HEK293T (cell line): Measurements from ENCODE around the gene STRIP1.

Experiments used
- CTCF ChIA-PET: fragments of 350-600 bp; formaldehyde crosslinking; extraction: SDS; loops from one replicate; lab custom pipeline; 2021; ENCODE audit warnings: antibody characterized with exemption, inconsistent platforms; lab: Yijun Ruan, JAX
- POLR2A ChIA-PET: fragments of 350-600 bp; formaldehyde crosslinking; extraction: SDS; loops from one replicate; lab custom pipeline; 2020; ENCODE audit warnings: antibody characterized with exemption, inconsistent platforms; lab: Yijun Ruan, JAX
- DNase-seq: peaks from one replicate; pipeline ENCODE4 v3.0.0; 2012; ENCODE audit warnings: mixed read lengths; ENCODE audit errors: extremely low spot score
- ARNT ChIP-seq: fragments of 450-650 bp; IDR thresholded peaks from 2 replicates; pipeline ENCODE4 v1.6.1; 2017; ENCODE audit warnings: mild to moderate bottlenecking
- BHLHE40 ChIP-seq: fragments of 450-650 bp; IDR thresholded peaks from 2 replicates; pipeline ENCODE4 v1.6.1; 2016; ENCODE audit warnings: mild to moderate bottlenecking, moderate library complexity, borderline replicate concordance
- CTBP1 ChIP-seq: fragments of 450-650 bp; IDR thresholded peaks from 2 replicates; pipeline ENCODE4 v1.6.1; 2016; ENCODE audit warnings: borderline replicate concordance
- ELF4 ChIP-seq: fragments of 450-650 bp; IDR thresholded peaks from 2 replicates; pipeline ENCODE4 v1.6.1; 2017; ENCODE audit warnings: antibody characterized with exemption
- FOXA1 ChIP-seq: fragments of 450-650 bp; IDR thresholded peaks from 2 replicates; pipeline ENCODE4 v1.6.1; 2016; ENCODE audit warnings: mild to moderate bottlenecking
- FOXK2 ChIP-seq: fragments of 450-650 bp; IDR thresholded peaks from 2 replicates; pipeline ENCODE4 v1.6.1; 2016; ENCODE audit warnings: mild to moderate bottlenecking
- FOXM1 ChIP-seq: fragments of 450-650 bp; IDR thresholded peaks from 2 replicates; pipeline ENCODE4 v1.6.1; 2017; ENCODE audit warnings: mild to moderate bottlenecking, borderline replicate concordance
- HDGF ChIP-seq: fragments of 450-650 bp; IDR thresholded peaks from 2 replicates; pipeline ENCODE4 v1.6.1; 2017; ENCODE audit warnings: antibody characterized with exemption, borderline replicate concordance
- L3MBTL2 ChIP-seq: fragments of 450-650 bp; conservative IDR thresholded peaks from 2 replicates; pipeline ENCODE4 v1.6.1; 2016; ENCODE audit warnings: mild to moderate bottlenecking
- LEF1 ChIP-seq: fragments of 450-650 bp; IDR thresholded peaks from 2 replicates; pipeline ENCODE4 v1.6.1; 2017; ENCODE audit warnings: mild to moderate bottlenecking, borderline replicate concordance
- NFRKB ChIP-seq: fragments of 450-650 bp; IDR thresholded peaks from 2 replicates; pipeline ENCODE4 v1.6.1; 2016; ENCODE audit warnings: mild to moderate bottlenecking, moderate library complexity
- SP1 ChIP-seq: fragments of 450-650 bp; IDR thresholded peaks from 2 replicates; pipeline ENCODE4 v1.6.1; 2017
- SUZ12 ChIP-seq: fragments of 450-650 bp; IDR thresholded peaks from 2 replicates; pipeline ENCODE4 v1.6.1; 2016; ENCODE audit warnings: mild to moderate bottlenecking
- TARDBP ChIP-seq: fragments of 450-650 bp; IDR thresholded peaks from 2 replicates; pipeline ENCODE4 v1.6.1; 2016
- ZNF384 ChIP-seq: fragments of 450-650 bp; IDR thresholded peaks from 2 replicates; pipeline ENCODE4 v1.6.1; 2016
- TF ChIP-seq, protein P1 (sequence below): fragments of 450-650 bp; IDR thresholded peaks from 2 replicates; pipeline ENCODE4 v1.6.1; 2016

STRIP1 gene

DNA sequence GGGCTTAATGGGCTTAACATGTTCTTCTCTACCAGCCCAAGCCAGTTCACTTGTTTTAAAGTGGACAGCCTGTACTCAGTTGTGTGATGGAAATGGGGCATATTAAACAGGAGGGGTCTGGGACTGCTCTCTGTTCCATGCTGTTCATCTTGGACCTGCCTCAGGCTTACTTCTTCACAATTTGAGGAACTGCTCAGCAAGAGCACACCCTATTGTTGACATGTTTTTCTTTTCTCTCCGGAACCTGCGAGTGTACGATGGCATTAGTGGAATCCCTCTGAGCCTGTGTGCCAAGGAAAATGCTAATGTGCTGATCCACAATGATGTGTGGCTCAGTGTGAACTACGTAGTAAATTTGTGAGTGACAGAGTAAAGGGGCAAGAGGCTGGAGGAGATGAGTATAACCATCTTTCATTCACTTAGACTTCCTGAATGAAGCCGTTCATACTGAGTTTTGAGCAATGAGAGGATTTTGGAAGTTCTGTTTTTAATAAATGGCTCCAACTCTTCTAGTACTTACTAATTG lies 43.0 kb upstream of the STRIP1 start:
- no peak for DNase-seq
- TF ChIP-seq HDGF: no peak
- TF ChIP-seq, protein P1, sequence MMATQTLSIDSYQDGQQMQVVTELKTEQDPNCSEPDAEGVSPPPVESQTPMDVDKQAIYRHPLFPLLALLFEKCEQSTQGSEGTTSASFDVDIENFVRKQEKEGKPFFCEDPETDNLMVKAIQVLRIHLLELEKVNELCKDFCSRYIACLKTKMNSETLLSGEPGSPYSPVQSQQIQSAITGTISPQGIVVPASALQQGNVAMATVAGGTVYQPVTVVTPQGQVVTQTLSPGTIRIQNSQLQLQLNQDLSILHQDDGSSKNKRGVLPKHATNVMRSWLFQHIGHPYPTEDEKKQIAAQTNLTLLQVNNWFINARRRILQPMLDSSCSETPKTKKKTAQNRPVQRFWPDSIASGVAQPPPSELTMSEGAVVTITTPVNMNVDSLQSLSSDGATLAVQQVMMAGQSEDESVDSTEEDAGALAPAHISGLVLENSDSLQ: 0 out of 2 replicates have a peak, but pooled peaks have one; percentile 43
- POLR2A ChIA-PET: no interaction called here
- CTCF ChIA-PET: no interaction called here

DNA sequence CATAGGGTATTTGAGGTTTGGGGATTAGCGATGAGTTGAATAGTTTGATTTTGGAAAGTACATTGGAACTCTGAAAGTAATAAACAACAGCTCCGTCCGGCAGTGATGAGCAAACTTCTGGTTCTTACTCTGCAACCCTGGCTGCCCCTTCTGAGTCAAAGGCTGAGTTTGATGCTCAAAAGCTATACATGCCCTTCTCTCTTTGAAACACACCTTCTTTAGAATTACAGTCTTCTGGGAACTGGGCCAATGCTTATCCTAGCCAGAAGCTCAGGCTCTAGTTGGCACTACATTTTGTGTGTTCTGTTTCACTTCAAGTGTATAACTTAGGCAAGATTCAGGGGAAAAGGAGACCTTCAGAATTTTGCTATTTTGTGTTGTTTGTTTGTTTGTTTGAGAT lies 40.5 kb upstream of the STRIP1 start:
- TF ChIP-seq TARDBP (no peak), NFRKB (no peak), FOXA1 (no peak), CTBP1 (no peak), ELF4 (no peak), BHLHE40 (no peak), SP1 (no peak), ARNT (no peak), SUZ12 (no peak), LEF1 (no peak), FOXM1 (no peak), FOXK2 (no peak), L3MBTL2 (no peak), ZNF384 (no peak)
- TF ChIP-seq, protein P1: no peak
- POLR2A ChIA-PET: interaction anchor here (0.7 to 7.2 kb wide), 3 partner anchors 8 to 41 kb away, joined by 3 to 45 read pairs (median 5); partner anchors contain the start of genes AHCYL1 and STRIP1
- no peak for DNase-seq
- CTCF ChIA-PET: no interaction called here

DNA sequence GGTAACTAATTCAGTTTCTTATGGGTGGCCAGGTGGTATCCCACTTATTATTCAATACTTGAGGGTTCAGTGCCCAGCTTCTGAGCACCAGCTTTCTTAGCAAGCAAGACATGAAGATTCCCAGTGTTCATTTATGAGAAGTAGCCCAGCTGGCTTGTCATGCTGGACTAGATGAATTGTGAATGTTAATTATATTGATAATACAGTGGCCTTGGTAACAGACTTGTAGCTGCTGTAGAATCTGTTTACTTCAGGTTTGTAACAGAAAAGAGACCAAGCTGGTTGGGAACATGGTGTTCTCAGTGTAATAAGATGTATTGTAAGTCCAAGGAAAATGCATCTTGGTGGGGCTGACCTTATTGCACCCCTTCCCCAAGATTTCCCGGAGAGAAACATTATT lies 39.8 kb upstream of the STRIP1 start:
- no peak for DNase-seq
- TF ChIP-seq ZNF384 (no peak), SP1 (no peak), NFRKB (no peak), L3MBTL2 (no peak), FOXK2 (no peak), LEF1 (no peak), CTBP1 (no peak), TARDBP (no peak), BHLHE40 (no peak), FOXA1 (no peak), FOXM1 (no peak), ELF4 (no peak)
- TF ChIP-seq, protein P1: no peak
- POLR2A ChIA-PET: interaction anchor here (2.1 to 7.2 kb wide), 2 partner anchors 9 kb away, joined by 5 to 45 read pairs; partner anchors contain the start of gene AHCYL1
- CTCF ChIA-PET: no interaction called here

DNA sequence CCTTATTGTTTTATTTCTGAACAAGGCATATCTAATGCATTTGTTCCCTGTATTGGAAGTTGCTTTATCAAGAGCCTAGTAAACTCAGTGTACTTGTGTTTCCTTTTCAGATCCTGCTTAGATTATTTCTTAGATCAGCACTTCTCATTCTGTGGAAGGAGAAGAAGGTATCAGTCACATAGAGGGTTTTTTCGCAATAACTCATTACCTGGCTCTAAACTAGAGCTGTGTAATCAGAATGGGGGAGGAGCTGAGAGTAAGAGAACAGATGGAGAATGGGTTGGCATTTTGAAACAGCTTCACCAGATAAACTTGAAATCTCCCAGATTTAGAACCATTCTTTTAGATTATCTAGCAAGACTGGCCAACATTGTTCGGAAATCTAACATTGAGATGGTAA lies 38.9 kb upstream of the STRIP1 start:
- no peak for DNase-seq
- TF ChIP-seq L3MBTL2 (no peak), FOXM1 (no peak), ARNT (no peak), NFRKB (no peak), HDGF (no peak)
- CTCF ChIA-PET: no interaction called here
- POLR2A ChIA-PET: interaction anchor here (2.1 to 7.2 kb wide), 2 partner anchors 8 to 10 kb away, joined by 5 to 45 read pairs; partner anchors contain the start of gene AHCYL1

DNA sequence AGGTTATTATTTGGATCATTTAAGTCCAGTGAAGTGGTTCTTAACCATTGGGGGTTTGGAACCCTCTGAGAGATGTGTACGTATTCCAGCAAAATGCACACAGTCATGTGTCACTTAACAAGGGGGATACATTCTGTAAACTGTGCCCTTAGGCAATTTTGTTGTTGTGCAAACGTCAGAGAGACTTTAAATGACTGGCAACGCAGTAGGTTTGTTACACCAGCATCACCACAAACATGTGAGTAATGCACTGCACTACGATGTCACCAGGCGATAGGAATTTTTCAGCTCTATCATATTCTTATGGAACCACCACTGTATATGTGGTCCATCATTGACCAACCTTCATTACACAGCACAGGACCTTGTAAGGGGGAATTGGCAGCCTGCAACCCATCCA lies 37.9 kb upstream of the STRIP1 start:
- POLR2A ChIA-PET: interaction anchor here (7.2 kb wide), 1 partner anchor 11 kb away, joined by 45 read pairs; the partner anchor contains the start of gene AHCYL1
- TF ChIP-seq HDGF (no peak), SP1 (no peak), FOXM1 (no peak), L3MBTL2 (no peak), LEF1 (no peak), NFRKB (no peak), ELF4 (no peak), CTBP1 (no peak), ARNT (no peak), FOXK2 (no peak), ZNF384 (no peak)
- TF ChIP-seq, protein P1: no peak
- CTCF ChIA-PET: interaction anchor here (2.4 kb wide), 1 partner anchor 12 kb away, joined by 12 read pairs; the partner anchor contains the start of gene AHCYL1
- DNase-seq: no peak

DNA sequence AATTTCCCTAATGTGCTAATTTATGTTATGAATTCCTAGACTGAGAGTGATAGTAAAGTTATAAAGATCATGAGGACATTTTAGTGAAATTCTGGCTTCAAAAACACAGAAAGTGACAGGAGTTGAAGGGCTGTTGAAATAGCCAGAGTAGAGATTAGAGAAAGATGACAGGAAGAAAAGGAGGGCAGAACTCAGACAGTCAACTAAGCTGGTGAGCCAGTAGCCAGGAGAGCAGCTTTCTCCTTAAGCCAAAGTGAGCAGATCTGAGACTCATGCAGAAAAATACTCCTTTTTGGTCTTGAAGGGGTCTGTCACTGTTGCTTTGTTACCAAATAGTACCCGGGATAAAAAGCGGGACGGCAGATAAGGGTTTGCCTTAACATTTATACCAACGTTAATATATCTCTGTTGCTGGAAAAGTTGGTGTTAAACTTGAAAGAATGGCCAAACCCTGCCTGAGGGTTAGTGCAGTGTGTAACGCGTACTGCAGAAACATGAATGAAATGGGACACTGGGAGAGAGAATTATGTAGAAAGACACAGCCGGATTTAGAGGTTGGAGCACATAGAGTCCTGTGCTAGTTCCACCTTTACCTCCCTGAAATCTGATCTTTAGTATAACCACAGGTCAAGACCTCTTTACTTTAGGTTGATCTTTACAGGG lies 37.1 kb upstream of the STRIP1 start:
- no peak for DNase-seq
- POLR2A ChIA-PET: interaction anchor here (1.0 to 7.2 kb wide), 3 partner anchors 9 to 340 kb away, joined by 3 to 45 read pairs (median 3); partner anchors contain the start of gene AHCYL1
- TF ChIP-seq SUZ12 (no peak), NFRKB (no peak), LEF1 (no peak), L3MBTL2 (no peak), TARDBP (no peak), FOXA1 (no peak), ZNF384 (no peak), BHLHE40 (no peak), HDGF (no peak), ARNT (no peak), FOXK2 (no peak), CTBP1 (no peak), SP1 (no peak)
- CTCF ChIA-PET: interaction anchor here (1.2 to 2.4 kb wide), 2 partner anchors 13 to 33 kb away, joined by 3 to 12 read pairs; partner anchors contain the start of gene AHCYL1
